ENCODE measurements around the gene DNAJC3.
A peak's percentile ranks its signal among the peaks of the same experiment; 100 is the strongest.
"Not testable (repeated sequence)": the region's sequence is repeated elsewhere in the genome, so short reads cannot be mapped to it uniquely, and the experiment has no call there.

The DNAJC3 gene

DNA sequence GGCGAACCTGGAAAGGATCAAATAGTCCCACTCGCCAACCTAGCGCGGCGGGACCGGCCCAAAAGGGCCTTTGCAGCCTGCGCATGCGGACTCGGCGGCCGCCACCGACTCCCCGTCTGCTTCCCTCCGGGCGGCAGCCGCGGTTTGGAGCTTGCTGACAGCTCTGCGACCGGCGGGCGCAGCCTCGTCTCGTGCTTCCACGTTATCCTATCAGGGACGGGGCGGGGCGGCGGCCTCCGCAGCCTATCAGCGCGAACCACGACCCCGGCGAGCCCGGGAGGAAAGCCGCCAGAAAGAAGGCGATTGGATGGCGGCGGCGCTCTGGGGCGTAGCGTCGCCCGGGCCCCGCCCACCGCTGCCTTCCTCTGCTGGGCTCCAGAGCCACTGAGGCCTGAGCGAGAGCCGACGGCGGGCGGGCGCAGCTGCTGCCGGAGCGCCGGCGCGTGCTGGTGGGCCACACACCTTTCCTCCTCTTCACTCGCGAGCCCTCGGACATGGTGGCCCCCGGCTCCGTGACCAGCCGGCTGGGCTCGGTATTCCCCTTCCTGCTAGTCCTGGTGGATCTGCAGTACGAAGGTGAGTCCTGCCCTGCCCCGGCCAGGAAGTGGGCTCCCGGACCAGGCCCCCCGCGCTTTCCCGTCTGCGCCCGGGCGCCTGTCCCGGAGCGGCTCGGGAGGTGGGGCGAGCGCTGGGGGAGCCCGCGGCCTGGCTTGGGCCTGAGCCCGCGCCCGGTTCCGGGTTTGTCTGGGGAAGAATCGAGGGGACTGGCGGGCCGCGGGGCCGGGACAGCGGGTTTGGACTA, at the start of gene DNAJC3:
DNAJC3 (plus strand) TSS at position 378 of the 802 bp plus-strand sequence; CDS start at position 495, 117 bp downstream.
- peak; percentile 90 to 98 (median 93) for DNase-seq (ENCODE audit: low read depth in 4 of 4, low spot score in 1 of 4)

GRCh38 chr13:95627590-95627989, 49.3 kb upstream of the DNAJC3 start:
- no peak for DNase-seq (ENCODE audit: low read depth in 4 of 4, low spot score in 1 of 4)

- no peak for DNase-seq (ENCODE audit: low read depth in 4 of 4, low spot score in 1 of 4)
Observed at GRCh38 chr13:95628488-95628887, 48.5 kb upstream of the DNAJC3 start.

GRCh38 chr13:95629071-95629470, 47.9 kb upstream of the DNAJC3 start:
- DNase-seq (ENCODE audit: low read depth in 4 of 4, low spot score in 1 of 4), result no peak

DNA sequence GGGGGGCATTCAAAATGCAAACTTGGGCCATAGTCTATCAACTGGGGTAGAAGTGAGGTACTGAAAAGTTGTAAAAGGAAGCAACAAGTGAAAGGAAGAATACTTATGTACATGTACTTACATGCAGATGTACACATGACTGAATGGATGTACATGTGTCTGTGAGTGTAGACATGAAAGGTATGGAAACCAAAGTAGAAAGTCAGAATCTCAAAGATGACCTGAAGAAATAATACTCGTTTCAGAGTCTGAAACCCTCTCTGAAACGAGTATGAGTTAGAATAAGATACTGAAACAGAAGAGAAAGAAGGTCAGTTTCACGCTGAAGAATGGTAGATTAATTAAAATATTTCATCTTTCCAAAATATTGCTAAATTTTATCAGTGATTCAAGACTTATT, 46.3 kb upstream of the DNAJC3 start:
- no peak for DNase-seq (ENCODE audit: low read depth in 4 of 4, low spot score in 1 of 4)

GRCh38 chr13:95636853-95637252, 40.1 kb upstream of the DNAJC3 start:
- DNase-seq (ENCODE audit: low read depth in 4 of 4, low spot score in 1 of 4), result no peak

DNA sequence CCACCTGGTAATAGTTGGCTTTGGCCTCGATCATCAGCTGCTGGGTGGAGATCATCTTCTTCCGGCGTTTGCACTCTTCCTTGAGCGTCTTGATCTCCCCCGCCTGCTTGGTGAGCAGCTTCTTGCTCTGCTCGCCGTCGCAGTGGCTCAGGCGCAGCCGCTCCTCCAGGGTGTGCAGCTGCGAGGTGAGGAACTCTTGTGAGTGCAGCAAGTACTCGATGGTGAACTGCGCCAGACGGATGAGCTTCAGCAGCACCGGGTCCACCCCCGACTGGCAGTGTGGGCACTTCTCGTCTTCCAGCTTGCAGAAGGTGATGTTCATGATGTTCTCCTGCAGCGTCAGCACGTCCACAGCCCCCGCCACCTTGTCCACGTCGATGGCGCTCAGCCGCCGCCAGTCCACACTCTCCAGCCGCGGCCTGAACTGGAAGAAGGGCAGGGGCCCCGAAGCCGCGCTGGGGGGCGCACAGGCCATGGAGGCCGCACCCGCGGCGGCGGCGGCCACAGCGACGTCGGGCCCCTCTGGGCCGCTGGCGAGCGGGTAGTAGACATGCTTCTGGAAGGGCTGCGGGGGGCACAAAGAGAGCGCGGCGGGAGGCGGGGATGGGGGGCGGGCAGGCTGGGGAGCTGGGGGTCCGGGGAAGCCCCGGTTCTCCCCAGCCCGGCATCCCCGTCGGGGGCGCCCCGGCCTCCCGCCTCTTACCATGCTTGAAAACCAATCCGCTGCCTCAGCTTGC, 35.5 kb upstream of the DNAJC3 start:
- DNase-seq (ENCODE audit: low read depth in 4 of 4, low spot score in 1 of 4), result no peak

DNA sequence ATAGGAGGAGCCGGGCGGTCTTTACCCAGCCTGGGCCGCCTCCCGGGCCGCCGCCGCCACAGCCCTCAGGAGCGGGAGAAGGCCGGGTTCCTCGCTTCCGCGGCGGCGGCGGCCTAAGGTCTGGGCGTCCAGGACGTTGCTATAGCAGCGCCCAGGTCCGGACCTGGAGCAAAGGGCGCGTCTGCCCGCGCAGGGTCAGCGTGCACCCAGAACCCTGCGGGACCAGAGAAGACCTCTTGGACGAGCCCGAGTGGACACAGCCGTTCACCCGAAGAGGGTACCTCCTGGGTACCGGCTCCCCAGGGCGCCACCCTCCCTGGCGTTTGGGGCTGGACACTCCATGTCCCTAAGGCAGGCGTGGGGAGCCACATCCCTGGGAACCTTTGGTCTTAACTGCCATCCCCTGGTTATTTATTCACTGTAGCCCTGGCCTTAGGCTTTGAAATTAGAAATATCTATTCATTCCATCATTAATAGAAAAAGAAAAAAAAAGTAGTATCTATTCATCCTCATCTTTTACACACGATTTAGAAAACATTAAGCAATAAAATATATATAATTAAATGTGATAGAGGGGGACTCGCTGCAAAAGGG, 34.8 kb upstream of the DNAJC3 start:
- DNase-seq (ENCODE audit: low read depth in 4 of 4, low spot score in 1 of 4), result no peak

DNA sequence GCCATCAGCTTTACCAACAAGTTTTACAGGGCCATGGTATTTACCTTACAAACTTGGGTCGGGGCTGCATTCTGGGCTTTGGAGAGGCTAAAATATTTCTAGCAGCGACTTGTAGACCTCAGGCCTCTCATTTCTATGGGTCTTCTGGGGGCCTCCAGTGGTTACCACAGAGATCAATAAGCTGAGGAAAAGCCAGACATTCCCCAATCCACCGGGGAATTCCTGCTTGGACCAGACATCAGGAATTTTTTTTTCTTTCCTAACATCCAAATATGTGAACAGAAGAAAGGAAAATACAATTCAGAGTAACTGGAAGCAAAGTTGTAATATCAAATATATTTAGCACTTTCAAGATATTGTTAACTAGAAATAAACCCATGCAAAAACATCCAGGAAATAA, 33.9 kb upstream of the DNAJC3 start:
- no peak for DNase-seq (ENCODE audit: low read depth in 4 of 4, low spot score in 1 of 4)

- no peak for DNase-seq (ENCODE audit: low read depth in 4 of 4, low spot score in 1 of 4)
Observed at GRCh38 chr13:95643571-95643935, 33.4 kb upstream of the DNAJC3 start.

GRCh38 chr13:95643936-95644598, 32.9 kb upstream of the DNAJC3 start:
- no peak for DNase-seq (ENCODE audit: low read depth in 4 of 4, low spot score in 1 of 4)

DNA sequence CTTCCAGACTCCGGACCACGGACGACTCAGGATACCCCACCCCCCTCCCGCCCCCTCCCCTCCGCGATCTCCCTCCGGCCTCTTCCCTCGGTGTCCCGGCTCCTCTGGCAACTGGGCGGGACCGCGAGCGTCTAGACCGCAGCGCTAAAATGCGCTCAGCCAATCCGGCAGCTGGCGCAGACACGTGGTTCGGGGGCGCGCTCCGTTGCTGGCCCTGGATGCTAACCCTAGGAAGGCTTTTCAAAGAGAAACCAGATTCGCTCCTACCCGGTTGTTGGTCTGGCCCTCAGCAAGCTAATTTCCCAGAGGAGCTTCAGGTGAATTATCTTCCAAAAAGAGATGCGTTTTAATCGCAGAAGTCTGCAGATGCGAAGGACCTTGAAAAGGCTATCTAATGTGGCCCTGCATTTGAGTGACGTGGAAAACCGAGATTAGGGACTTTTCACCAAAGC, 32.3 kb upstream of the DNAJC3 start, which contains the start of gene DZIP1:
DZIP1 (minus strand) TSS at position 106 of the 452 bp plus-strand sequence. CDS start 2,677 bp downstream, outside the sequence.
- DNase-seq (ENCODE audit: low read depth in 4 of 4, low spot score in 1 of 4), result peak in 1 of 4 experiments; percentile 20

DNA sequence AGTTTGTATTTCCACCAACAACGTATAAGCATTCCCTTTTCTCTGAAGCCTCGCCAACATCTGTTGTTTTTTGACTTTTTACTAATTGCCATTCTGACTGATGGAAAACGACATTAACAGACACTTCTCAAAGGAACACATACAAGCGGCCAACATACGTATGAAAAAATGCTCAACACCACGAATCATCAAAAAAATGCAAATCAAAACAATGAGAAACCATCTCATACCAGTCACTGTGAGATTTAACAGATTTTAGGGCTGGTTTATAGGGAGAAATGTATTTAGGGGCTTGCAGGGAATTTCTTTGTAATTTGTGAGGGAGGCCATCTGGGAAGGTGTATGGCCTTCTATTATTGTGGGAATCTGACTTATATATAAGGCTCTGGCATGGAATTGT, 29.6 kb upstream of the DNAJC3 start:
- no peak for DNase-seq (ENCODE audit: low read depth in 4 of 4, low spot score in 1 of 4)

GRCh38 chr13:95650696-95651095, 26.2 kb upstream of the DNAJC3 start:
- no peak for DNase-seq (ENCODE audit: low read depth in 4 of 4, low spot score in 1 of 4)

GRCh38 chr13:95652244-95652764, 24.6 kb upstream of the DNAJC3 start:
- no peak for DNase-seq (ENCODE audit: low read depth in 4 of 4, low spot score in 1 of 4)

- no peak for DNase-seq (ENCODE audit: low read depth in 4 of 4, low spot score in 1 of 4)
Observed at GRCh38 chr13:95652821-95653220, 24.1 kb upstream of the DNAJC3 start.

GRCh38 chr13:95656386-95657015, 20.4 kb upstream of the DNAJC3 start:
- no peak for DNase-seq (ENCODE audit: low read depth in 4 of 4, low spot score in 1 of 4)

DNA sequence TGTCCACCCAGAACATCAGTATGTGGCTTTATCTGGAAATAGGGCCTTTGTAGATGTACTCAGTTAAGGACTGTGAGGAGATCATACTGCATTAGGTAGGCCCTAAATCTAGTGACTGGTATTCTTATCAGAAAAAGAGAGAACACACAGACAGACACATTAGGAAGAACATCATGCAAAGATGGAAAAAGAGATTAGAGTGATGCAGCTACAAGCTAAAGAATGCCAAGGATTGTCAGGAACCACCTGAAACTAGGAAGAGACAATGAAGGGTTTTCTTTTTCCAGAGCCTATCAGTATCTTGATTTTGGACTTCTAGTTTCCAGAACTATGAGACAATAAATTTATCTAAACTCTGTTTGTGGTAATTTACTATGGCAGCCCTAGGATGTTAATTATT, 17.4 kb upstream of the DNAJC3 start:
- DNase-seq (ENCODE audit: low read depth in 4 of 4, low spot score in 1 of 4), result no peak

DNA sequence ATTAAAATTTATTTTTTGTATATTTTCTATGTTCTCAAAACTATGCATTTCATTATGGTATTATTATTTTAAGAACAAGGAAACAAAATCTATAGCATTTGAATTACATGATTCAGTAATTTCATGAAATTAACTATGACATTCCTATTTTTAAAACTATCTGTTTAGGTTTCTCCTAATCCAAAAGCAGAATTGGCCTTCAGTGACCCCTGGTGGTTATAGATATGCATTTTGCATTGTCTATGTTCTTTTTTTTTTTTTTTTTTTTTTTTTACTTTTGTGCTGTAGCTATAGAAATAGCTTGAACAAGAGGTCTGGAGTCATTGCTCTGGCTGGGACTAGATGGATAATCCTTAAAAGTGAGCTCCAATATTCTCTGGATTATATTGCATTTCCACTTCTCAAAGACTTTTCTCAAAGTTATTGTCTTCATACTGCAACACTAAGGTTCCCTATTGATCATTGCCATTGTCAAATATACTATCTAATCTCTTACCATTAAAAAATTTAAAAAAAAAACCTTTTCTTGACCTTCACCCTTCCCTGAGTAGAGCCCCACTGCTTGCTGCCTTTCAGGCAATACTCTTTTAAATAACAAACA, 15.9 kb upstream of the DNAJC3 start:
- DNase-seq (ENCODE audit: low read depth in 4 of 4, low spot score in 1 of 4), result no peak

GRCh38 chr13:95667235-95667634, 9.7 kb upstream of the DNAJC3 start:
- DNase-seq (ENCODE audit: low read depth in 4 of 4, low spot score in 1 of 4), result not testable (repeated sequence)

Data from stimulated activated CD4-positive, alpha-beta T cell treated with anti-CD3 and anti-CD28 coated beads, Interleukin-1b, Interleukin-23, amount 100 ng/mL, for 24 hours (primary cell).